ENCODE results near the gene UXS1.

GRCh38 chr2:106129592-106129991 lies 64.5 kb downstream of the UXS1 start:
- TF ChIP-seq CCNT2 (IDR thresholded peaks at IDR 0.05; ENCODE audit: borderline replicate concordance, extremely low read depth, insufficient read length, low read depth, low read length) (no peak), NCOR1 (IDR thresholded peaks at IDR 0.05) (no peak), GMEB1 (CRISPR knock-in tag; IDR thresholded peaks at IDR 0.05) (no peak), CC2D1A (IDR thresholded peaks at IDR 0.05) (no peak), ZFP30 (CRISPR knock-in tag; IDR thresholded peaks at IDR 0.05; ENCODE audit: borderline replicate concordance) (no peak), ZNF354B (CRISPR knock-in tag; IDR thresholded peaks at IDR 0.05) (no peak), CTCF (IDR thresholded peaks at IDR 0.05 in 2 of 3, conservative IDR thresholded peaks at IDR 0.05 in 1 of 3; ENCODE audit: insufficient read depth in 2 of 3, low read depth in 1 of 3, low read length in 3 of 3) (no peak), ZNF324 (CRISPR knock-in tag; IDR thresholded peaks at IDR 0.05) (no peak), PCBP2 (IDR thresholded peaks at IDR 0.05; ENCODE audit: low read depth, low read length, poor library complexity, severe bottlenecking) (no peak), MAZ (CRISPR knock-in tag; conservative IDR thresholded peaks at IDR 0.05 in 1 of 2, IDR thresholded peaks at IDR 0.05 in 1 of 2) (no peak)

Measured in K562 (cell line).